ENCODE measurements around the gene RYR3.

RYR3 gene

DNA sequence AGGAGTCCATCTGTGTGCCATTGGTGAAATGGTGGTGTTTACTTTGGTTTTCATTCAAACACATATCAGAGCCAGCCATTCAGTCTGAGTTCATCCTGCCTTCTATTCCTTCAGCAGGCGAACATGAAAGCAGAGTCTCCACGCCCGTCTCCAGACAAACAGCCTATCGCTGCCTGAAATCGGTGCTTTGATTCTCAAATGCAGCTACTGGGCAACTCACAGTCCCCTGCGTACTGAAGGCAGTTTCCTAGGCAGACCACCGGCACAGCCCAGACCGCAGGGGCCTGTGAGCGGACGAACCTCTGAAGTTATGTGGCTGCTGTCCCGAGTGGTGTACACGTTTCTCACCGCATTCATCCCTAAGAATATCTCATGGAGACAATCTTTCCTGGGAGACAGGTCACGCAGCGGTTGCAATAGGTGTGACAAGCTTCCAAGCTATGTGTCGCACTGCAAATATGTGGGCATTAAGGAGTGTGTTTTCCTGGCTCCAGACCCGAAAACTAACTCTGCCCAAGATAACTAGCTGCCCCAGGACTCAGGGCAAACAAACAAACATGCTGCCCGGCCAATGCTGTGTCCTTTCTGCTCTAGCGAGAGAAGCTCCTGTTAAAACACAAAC is 16.9 kb upstream of the RYR3 start:
- peaks cover 13% of the 10 kb centered on the region for H3K27me3 ChIP-seq (ENCODE audit: insufficient read depth, low read length)
- H3K79me2 ChIP-seq (ENCODE audit: control insufficient read depth, insufficient read depth, low read length, unreplicated experiment), result no peaks in the 10 kb centered on the region
- H3K36me3 ChIP-seq (ENCODE audit: insufficient read depth, low read length), result no peaks in the 10 kb centered on the region
- H2AFZ ChIP-seq (ENCODE audit: low read length, unreplicated experiment), result no peak overlapping the region
- peaks cover 8% of the 10 kb centered on the region for H3K4me1 ChIP-seq (ENCODE audit: control insufficient read depth, insufficient read depth, low read length, unreplicated experiment)
- H3K27ac ChIP-seq (ENCODE audit: low read depth, low read length), result no peak overlapping the region
- peak overlapping the region; percentile 34; the same call in 1 of the 2 replicates for H3K4me3 ChIP-seq (ENCODE audit: low read depth, low read length)

DNA sequence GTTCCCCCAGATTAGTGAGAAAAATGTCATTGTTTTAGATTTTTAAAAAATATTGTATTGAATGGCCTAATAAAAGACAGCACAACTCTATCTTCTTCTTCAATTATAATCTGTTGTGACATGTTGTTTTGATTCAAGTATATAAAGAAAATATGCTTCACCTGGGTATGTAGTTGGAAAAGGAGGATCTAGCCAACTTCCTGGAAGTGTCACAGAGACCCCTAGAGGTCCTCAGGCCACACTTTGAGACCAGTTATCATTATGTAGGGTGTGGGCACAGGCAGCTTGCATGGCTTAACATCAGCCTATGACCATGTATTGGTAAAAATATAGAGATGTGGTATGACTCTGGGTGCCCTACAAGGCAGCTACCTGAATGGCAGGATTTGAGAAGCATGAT is 14.7 kb upstream of the RYR3 start:
- Histone ChIP-seq H3K4me3 (ENCODE audit: low read depth, low read length) (no peak overlapping the region), H3K4me1 (ENCODE audit: control insufficient read depth, insufficient read depth, low read length, unreplicated experiment) (peaks cover 8% of the 10 kb centered on the region), H3K36me3 (ENCODE audit: insufficient read depth, low read length) (no peaks in the 10 kb centered on the region), H2AFZ (ENCODE audit: low read length, unreplicated experiment) (no peak overlapping the region), H3K79me2 (ENCODE audit: control insufficient read depth, insufficient read depth, low read length, unreplicated experiment) (no peaks in the 10 kb centered on the region), H3K27me3 (ENCODE audit: insufficient read depth, low read length) (peaks cover 30% of the 10 kb centered on the region), H3K27ac (ENCODE audit: low read depth, low read length) (no peak overlapping the region)

DNA sequence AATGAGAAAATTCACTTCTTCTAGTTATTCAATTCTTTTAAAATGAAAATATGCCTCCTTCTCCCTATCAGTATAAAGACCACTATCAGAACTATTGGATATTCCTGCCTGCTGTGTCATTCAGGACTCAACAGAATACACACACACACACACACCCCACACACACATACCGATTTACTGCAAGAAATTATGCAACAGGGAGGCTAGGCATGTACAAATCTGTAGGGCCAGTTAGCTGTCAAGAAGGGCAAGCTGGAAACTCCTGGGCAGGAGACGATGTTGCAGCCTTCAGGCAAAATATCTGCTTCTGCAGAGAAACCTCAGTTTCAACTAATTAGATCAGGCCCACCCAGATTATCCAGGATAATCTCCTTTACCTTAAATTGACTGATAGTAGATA is 13.9 kb upstream of the RYR3 start:
- Histone ChIP-seq H3K36me3 (ENCODE audit: insufficient read depth, low read length) (no peaks in the 10 kb centered on the region), H3K79me2 (ENCODE audit: control insufficient read depth, insufficient read depth, low read length, unreplicated experiment) (no peaks in the 10 kb centered on the region), H3K4me3 (ENCODE audit: low read depth, low read length) (no peak overlapping the region), H2AFZ (ENCODE audit: low read length, unreplicated experiment) (no peak overlapping the region), H3K27ac (ENCODE audit: low read depth, low read length) (no peak overlapping the region), H3K27me3 (ENCODE audit: insufficient read depth, low read length) (peaks cover 35% of the 10 kb centered on the region), H3K4me1 (ENCODE audit: control insufficient read depth, insufficient read depth, low read length, unreplicated experiment) (peaks cover 8% of the 10 kb centered on the region)

DNA sequence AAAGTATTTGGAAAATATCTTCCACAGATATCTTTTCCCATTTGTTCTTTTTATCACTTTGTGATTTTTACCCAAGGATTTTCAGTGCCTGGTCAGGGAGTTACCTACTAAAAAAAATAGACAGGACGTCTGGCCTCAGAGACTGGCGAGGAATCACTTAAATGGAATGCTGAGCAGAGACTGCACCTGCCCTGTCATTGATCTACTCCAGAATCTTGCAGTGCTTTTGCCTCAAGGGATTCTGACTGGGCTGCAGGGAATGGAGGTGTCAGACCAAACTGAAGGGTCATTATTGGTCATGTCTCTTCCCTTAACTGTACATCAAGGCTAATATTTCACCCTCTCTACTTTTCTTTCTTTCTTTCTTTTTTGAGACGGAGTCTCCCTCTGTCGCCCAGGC is 12.1 kb upstream of the RYR3 start:
- H3K27ac ChIP-seq (ENCODE audit: low read depth, low read length), result no peak overlapping the region
- H2AFZ ChIP-seq (ENCODE audit: low read length, unreplicated experiment), result no peak overlapping the region
- no peaks in the 10 kb centered on the region for H3K36me3 ChIP-seq (ENCODE audit: insufficient read depth, low read length)
- H3K79me2 ChIP-seq (ENCODE audit: control insufficient read depth, insufficient read depth, low read length, unreplicated experiment), result no peaks in the 10 kb centered on the region
- no peak overlapping the region for H3K4me3 ChIP-seq (ENCODE audit: low read depth, low read length)
- peaks cover 6% of the 10 kb centered on the region for H3K4me1 ChIP-seq (ENCODE audit: control insufficient read depth, insufficient read depth, low read length, unreplicated experiment)
- H3K27me3 ChIP-seq (ENCODE audit: insufficient read depth, low read length), result peaks cover 53% of the 10 kb centered on the region

DNA sequence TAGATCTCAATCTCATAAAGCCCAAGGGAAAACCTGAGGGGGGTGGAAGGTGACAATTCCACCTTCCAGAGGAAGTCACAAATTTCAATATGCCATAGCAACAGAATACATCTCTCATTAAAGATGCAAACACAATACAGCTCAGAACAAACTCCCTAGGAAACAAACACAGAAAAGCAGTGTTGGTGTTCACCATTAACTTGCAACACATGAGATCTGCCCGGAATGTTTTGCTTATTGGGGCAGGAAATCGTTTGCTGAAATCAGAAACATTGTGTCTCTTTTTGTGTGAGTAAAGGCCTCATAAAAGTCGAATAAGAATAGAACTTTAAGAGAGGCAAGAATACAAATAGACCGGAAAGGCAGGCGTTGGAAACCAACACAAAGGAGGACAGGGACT is 5.8 kb upstream of the RYR3 start:
- Histone ChIP-seq H2AFZ (ENCODE audit: low read length, unreplicated experiment) (no peak overlapping the region), H3K79me2 (ENCODE audit: control insufficient read depth, insufficient read depth, low read length, unreplicated experiment) (no peaks in the 10 kb centered on the region), H3K27ac (ENCODE audit: low read depth, low read length) (no peak overlapping the region), H3K4me1 (ENCODE audit: control insufficient read depth, insufficient read depth, low read length, unreplicated experiment) (no peaks in the 10 kb centered on the region), H3K4me3 (ENCODE audit: low read depth, low read length) (no peak overlapping the region), H3K27me3 (ENCODE audit: insufficient read depth, low read length) (peaks cover 93% of the 10 kb centered on the region), H3K36me3 (ENCODE audit: insufficient read depth, low read length) (no peaks in the 10 kb centered on the region)

DNA sequence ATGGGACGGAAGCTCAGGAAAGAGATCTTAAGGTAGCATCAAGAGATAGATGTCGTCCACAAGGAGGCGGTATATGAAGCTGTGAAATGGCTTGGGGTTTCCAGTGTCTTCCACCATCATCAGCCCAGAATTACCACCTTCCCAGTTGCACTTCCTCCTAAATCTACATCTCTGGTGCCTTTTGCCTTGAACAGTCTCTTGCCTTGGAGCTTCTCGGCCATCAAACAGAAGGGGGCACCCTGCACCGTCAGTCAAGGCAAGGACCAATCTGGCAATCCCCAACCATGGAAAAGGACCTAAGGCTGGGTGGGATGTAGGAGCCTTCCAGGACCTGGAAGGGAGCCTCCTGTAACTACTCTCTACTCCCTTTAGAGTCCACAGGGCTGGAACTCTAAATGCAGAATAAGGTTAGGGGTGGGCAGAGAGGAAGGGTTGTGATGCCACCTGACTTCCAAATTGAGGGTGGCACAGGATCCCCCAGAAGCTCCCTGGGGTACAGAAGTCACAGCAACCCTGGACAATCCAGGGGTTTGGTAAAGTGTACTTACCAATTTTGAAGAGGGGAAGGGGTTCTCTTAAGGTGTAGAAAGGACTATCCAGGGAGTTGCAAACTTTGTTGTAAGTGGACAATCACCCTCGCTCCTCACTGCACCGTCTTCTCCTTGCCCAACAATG is 1.0 kb upstream of the RYR3 start:
- Histone ChIP-seq H3K27me3 (ENCODE audit: insufficient read depth, low read length) (peaks cover 92% of the 10 kb centered on the region), H3K79me2 (ENCODE audit: control insufficient read depth, insufficient read depth, low read length, unreplicated experiment) (no peaks in the 10 kb centered on the region), H3K4me3 (ENCODE audit: low read depth, low read length) (no peak overlapping the region), H2AFZ (ENCODE audit: low read length, unreplicated experiment) (no peak overlapping the region), H3K27ac (ENCODE audit: low read depth, low read length) (no peak overlapping the region), H3K36me3 (ENCODE audit: insufficient read depth, low read length) (no peaks in the 10 kb centered on the region), H3K4me1 (ENCODE audit: control insufficient read depth, insufficient read depth, low read length, unreplicated experiment) (no peaks in the 10 kb centered on the region)

DNA sequence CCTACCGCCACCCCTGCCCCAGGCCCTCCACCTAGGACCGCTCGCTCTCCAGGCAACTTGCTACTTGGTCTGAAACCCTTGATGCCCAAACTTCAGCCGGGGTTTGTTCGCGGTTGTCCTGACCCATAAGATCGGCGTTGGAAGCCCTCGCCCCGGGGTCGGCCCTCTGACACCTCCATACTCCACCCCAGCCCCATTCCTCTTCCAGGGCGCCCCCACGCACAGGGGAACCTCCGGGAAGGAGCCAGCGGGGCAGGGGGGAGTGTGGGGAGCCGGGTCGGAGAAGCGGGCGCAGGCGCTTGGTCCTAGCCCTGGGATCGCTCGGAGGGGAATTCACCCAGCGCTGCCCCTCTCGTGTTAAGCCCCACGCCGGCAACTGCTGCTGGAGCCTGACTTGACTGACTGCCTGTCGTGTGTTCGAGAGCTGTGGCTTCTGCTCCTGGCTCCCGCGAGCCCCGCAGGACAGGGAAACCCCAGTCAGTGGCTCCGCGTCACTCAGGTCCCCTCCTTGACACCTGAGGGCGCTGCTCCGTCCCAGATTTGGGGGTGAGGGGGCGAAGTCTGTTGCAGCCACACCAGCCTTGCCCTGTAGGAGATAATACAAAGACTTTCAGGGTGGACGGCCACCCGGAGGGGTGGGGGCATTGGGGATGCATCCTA is 675 bp downstream of the RYR3 start:
- Histone ChIP-seq H3K4me1 (ENCODE audit: control insufficient read depth, insufficient read depth, low read length, unreplicated experiment) (no peaks in the 10 kb centered on the region), H2AFZ (ENCODE audit: low read length, unreplicated experiment) (no peak overlapping the region), H3K27ac (ENCODE audit: low read depth, low read length) (no peak overlapping the region), H3K79me2 (ENCODE audit: control insufficient read depth, insufficient read depth, low read length, unreplicated experiment) (no peaks in the 10 kb centered on the region), H3K4me3 (ENCODE audit: low read depth, low read length) (no peak overlapping the region), H3K36me3 (ENCODE audit: insufficient read depth, low read length) (no peaks in the 10 kb centered on the region), H3K27me3 (ENCODE audit: insufficient read depth, low read length) (peaks cover 92% of the 10 kb centered on the region)

DNA sequence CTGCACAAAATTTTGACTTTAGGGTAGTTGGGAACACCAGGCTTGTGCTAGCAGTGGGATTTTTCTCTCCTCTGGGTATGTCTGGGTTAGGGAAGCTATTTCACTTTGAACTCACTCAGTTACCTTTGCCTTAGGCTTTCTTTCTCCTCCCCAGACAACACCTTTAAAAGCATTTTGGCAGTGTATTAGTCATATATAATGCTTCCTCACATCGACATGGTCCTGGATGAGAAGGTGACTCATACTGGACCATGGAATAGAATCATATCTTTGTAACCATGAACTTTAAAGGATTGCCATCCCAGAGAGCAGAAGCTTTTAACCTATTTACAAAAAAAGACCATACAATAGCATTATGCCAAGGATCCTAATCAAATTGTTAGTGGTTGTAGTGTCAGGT is 2.7 kb downstream of the RYR3 start:
- peaks cover 92% of the 10 kb centered on the region for H3K27me3 ChIP-seq (ENCODE audit: insufficient read depth, low read length)
- no peak overlapping the region for H2AFZ ChIP-seq (ENCODE audit: low read length, unreplicated experiment)
- no peaks in the 10 kb centered on the region for H3K4me1 ChIP-seq (ENCODE audit: control insufficient read depth, insufficient read depth, low read length, unreplicated experiment)

DNA sequence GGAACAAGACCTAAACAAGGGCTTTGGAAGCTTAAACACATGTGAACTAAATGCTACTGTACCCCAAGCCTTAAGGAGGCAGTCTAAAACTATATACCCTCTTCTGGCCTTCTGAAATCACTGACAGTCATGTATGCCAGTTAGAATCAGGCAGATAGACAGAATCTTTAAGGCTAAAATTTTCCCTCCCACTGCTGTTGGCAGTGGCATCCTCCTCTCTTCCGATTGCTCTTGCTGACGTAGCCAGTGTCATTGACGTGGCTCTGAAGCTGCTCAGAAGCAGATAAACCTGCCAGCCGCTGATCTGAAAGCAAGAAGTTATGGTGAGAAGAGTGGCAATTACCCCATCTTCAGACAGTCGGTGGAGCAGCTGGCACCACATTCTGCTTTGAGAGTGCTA is 3.3 kb downstream of the RYR3 start:
- Histone ChIP-seq H3K27me3 (ENCODE audit: insufficient read depth, low read length) (peaks cover 96% of the 10 kb centered on the region), H3K79me2 (ENCODE audit: control insufficient read depth, insufficient read depth, low read length, unreplicated experiment) (no peaks in the 10 kb centered on the region), H3K27ac (ENCODE audit: low read depth, low read length) (no peak overlapping the region)

More for the DNA sequence above, 2.7 kb downstream of the RYR3 start:
- Histone ChIP-seq H3K79me2 (ENCODE audit: control insufficient read depth, insufficient read depth, low read length, unreplicated experiment) (no peaks in the 10 kb centered on the region), H3K27ac (ENCODE audit: low read depth, low read length) (no peak overlapping the region), H3K4me3 (ENCODE audit: low read depth, low read length) (no peak overlapping the region), H3K36me3 (ENCODE audit: insufficient read depth, low read length) (no peaks in the 10 kb centered on the region)

DNA sequence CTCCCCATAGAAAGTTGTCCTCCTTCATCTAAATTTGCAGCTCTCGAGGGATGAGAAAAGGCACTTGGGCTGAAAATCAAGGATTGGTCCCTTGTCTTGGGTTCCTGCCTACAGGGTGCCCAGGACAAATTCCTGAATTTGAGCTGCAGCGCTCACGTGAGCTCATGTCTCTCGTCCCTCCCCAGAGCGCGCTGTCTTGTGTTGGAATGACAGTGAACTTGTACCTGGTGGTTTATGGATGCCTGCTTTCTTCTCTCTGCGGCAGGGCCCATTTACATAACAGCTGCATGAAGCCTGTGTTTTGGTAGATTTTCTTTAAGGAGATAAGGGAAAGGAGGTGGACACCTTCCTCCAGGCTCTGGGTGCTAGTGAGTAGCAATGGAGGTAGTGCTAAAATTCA is 4.3 kb downstream of the RYR3 start:
- Histone ChIP-seq H3K4me3 (ENCODE audit: low read depth, low read length) (no peak overlapping the region), H3K4me1 (ENCODE audit: control insufficient read depth, insufficient read depth, low read length, unreplicated experiment) (no peaks in the 10 kb centered on the region), H3K27ac (ENCODE audit: low read depth, low read length) (no peak overlapping the region), H3K79me2 (ENCODE audit: control insufficient read depth, insufficient read depth, low read length, unreplicated experiment) (no peaks in the 10 kb centered on the region), H2AFZ (ENCODE audit: low read length, unreplicated experiment) (no peak overlapping the region), H3K27me3 (ENCODE audit: insufficient read depth, low read length) (peaks cover 96% of the 10 kb centered on the region), H3K36me3 (ENCODE audit: insufficient read depth, low read length) (no peaks in the 10 kb centered on the region)

More for the DNA sequence above, 3.3 kb downstream of the RYR3 start:
- Histone ChIP-seq H3K4me3 (ENCODE audit: low read depth, low read length) (no peak overlapping the region), H3K36me3 (ENCODE audit: insufficient read depth, low read length) (no peaks in the 10 kb centered on the region), H2AFZ (ENCODE audit: low read length, unreplicated experiment) (no peak overlapping the region), H3K4me1 (ENCODE audit: control insufficient read depth, insufficient read depth, low read length, unreplicated experiment) (no peaks in the 10 kb centered on the region)

DNA sequence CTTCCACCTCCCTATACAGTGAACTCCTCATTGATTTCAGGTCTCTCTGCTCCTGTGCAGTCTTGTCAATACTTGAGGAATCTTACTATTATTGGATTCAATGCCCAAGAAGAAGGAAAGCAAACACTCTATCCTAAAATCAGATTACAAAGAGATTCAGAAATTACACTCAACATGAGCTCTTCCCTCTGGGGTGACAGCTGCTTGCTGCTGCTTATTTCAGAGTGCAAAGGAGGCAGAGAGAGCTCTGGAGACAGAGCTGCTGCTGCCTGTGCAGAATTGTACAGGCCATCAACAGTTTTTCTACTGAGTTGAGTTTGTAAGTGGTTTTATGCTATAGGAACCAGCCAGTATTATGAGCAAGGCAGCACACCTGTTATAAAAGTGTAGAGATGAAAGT is 7.1 kb downstream of the RYR3 start:
- Histone ChIP-seq H3K36me3 (ENCODE audit: insufficient read depth, low read length) (no peaks in the 10 kb centered on the region), H3K4me3 (ENCODE audit: low read depth, low read length) (no peak overlapping the region), H3K27ac (ENCODE audit: low read depth, low read length) (no peak overlapping the region), H2AFZ (ENCODE audit: low read length, unreplicated experiment) (no peak overlapping the region), H3K4me1 (ENCODE audit: control insufficient read depth, insufficient read depth, low read length, unreplicated experiment) (no peaks in the 10 kb centered on the region), H3K79me2 (ENCODE audit: control insufficient read depth, insufficient read depth, low read length, unreplicated experiment) (no peaks in the 10 kb centered on the region), H3K27me3 (ENCODE audit: insufficient read depth, low read length) (peaks cover 92% of the 10 kb centered on the region)
